Measurements from ENCODE around the gene PHC1. TPM values are rescaled to one million over a fixed set of nuclear protein-coding genes. Genes with fewer than 3 reads are reported as not detected.

Gene PHC1
- total RNA-seq, 4 donors from 2014 or later: 9.3 to 23.6 (median 15.3) TPM

GRCh38 chr12:8887285-8887715, 27.0 kb upstream of the PHC1 start:
- Histone ChIP-seq H3K4me3 (no peak overlapping the region), H3K9me3 (no peaks in the 10 kb centered on the region), H3K27me3 (no peaks in the 10 kb centered on the region), H3K36me3 (no peaks in the 10 kb centered on the region), H3K27ac (no peak overlapping the region), H3K4me1 (peaks cover 0 to 4% (median 0%) of the 10 kb centered on the region in 4 donors)
- DNase-seq: no peak
- WGBS, 2 donors (ENCODE audit: low coverage in 1 of 2): 87 to 88% methylated on average over 4 of the region's 4 CpGs
- intact Hi-C loops (cut with DNase I; ENCODE audit: low total_unique reads) (no loop called here), in situ Hi-C loops (cut with MboI; ENCODE audit: low pct_ligation_motif_present in 1 of 4, low pct_unique_long_range_greater_than_20kb in 1 of 4, low sequenced_read_pairs in 3 of 4) (loop anchor here in 3 of 4 donors (10.0 to 25.0 kb wide), 2 partner anchors 200 to 202 kb away; partner anchors contain the start of gene RIMKLB (in 2 of the 3))
- TF ChIP-seq POLR2AphosphoS5 (IDR thresholded peaks at IDR 0.05) (no peak), CTCF (IDR thresholded peaks at IDR 0.05) (no peak), POLR2A (IDR thresholded peaks at IDR 0.05) (no peak), EP300 (IDR thresholded peaks at IDR 0.05; ENCODE audit: low read depth) (no peak)

GRCh38 chr12:8890313-8891085, 23.8 kb upstream of the PHC1 start:
- in situ Hi-C loops (cut with MboI; ENCODE audit: low pct_ligation_motif_present in 1 of 4, low pct_unique_long_range_greater_than_20kb in 1 of 4, low sequenced_read_pairs in 3 of 4) (loop anchor here in 2 of 4 donors (25.0 kb wide), 1 partner anchor 203 kb away; the partner anchor contains the start of gene RIMKLB (in 2 of the 2)), intact Hi-C loops (cut with DNase I; ENCODE audit: low total_unique reads) (loop anchor here (5.0 kb wide), 1 partner anchor 208 kb away; no protein-coding TSS in a partner anchor)
- TF ChIP-seq CTCF (IDR thresholded peaks at IDR 0.05): peak; percentile 72 to 89 (median 85)
- TF ChIP-seq POLR2A (IDR thresholded peaks at IDR 0.05): no peak

GRCh38 chr12:8891976-8892375, 22.3 kb upstream of the PHC1 start:
- DNase-seq: no peak
- Histone ChIP-seq H3K4me3 (no peak overlapping the region), H3K4me1 (peaks cover 0 to 4% (median 0%) of the 10 kb centered on the region in 4 donors), H3K27me3 (no peaks in the 10 kb centered on the region), H3K36me3 (no peaks in the 10 kb centered on the region), H3K9me3 (no peaks in the 10 kb centered on the region), H3K27ac (no peak overlapping the region)
- 97 to 100% methylated on average over 3 of the region's 3 CpGs for WGBS, 2 donors (ENCODE audit: low coverage in 1 of 2)
- in situ Hi-C loops (cut with MboI; ENCODE audit: low pct_ligation_motif_present in 1 of 4, low pct_unique_long_range_greater_than_20kb in 1 of 4, low sequenced_read_pairs in 3 of 4) (loop anchor here in 2 of 4 donors (25.0 kb wide), 1 partner anchor 205 kb away; the partner anchor contains the start of gene RIMKLB (in 2 of the 2)), intact Hi-C loops (cut with DNase I; ENCODE audit: low total_unique reads) (loop anchor here (5.0 kb wide), 1 partner anchor 210 kb away; no protein-coding TSS in a partner anchor)
- TF ChIP-seq POLR2AphosphoS5 (IDR thresholded peaks at IDR 0.05) (no peak), EP300 (IDR thresholded peaks at IDR 0.05; ENCODE audit: low read depth) (no peak), POLR2A (IDR thresholded peaks at IDR 0.05) (no peak), CTCF (IDR thresholded peaks at IDR 0.05) (no peak)

More at GRCh38 chr12:8890313-8891085, 23.8 kb upstream of the PHC1 start:
- 31 to 35% methylated on average over 11 to 14 of the region's 14 CpGs for WGBS, 2 donors (ENCODE audit: low coverage in 1 of 2)
- Histone ChIP-seq H3K27ac (peak overlapping the region in 1 of 4 donors; percentile 40), H3K9me3 (no peaks in the 10 kb centered on the region), H3K27me3 (no peaks in the 10 kb centered on the region), H3K4me3 (peak overlapping the region; percentile 1 to 52 (median 31)), H3K36me3 (no peaks in the 10 kb centered on the region), H3K4me1 (peaks cover 0 to 4% (median 0%) of the 10 kb centered on the region in 4 donors)
- DNase-seq: peak; percentile 49

- H3K4me3 ChIP-seq: no peak overlapping the region
- DNase-seq: no peak
- H3K27me3 ChIP-seq: no peaks in the 10 kb centered on the region
- intact Hi-C loops (cut with DNase I; ENCODE audit: low total_unique reads): loop anchor here (5.0 kb wide), 1 partner anchor 212 kb away; no protein-coding TSS in a partner anchor
- H3K4me1 ChIP-seq: peaks cover 0 to 4% (median 0%) of the 10 kb centered on the region in 4 donors
- no peaks in the 10 kb centered on the region for H3K9me3 ChIP-seq
- TF ChIP-seq CTCF (IDR thresholded peaks at IDR 0.05): no peak
- no peak for TF ChIP-seq POLR2A (IDR thresholded peaks at IDR 0.05)
- no peak for TF ChIP-seq EP300 (IDR thresholded peaks at IDR 0.05; ENCODE audit: low read depth)
- TF ChIP-seq POLR2AphosphoS5 (IDR thresholded peaks at IDR 0.05): no peak
- H3K27ac ChIP-seq: no peak overlapping the region
- H3K36me3 ChIP-seq: no peaks in the 10 kb centered on the region
- in situ Hi-C loops (cut with MboI; ENCODE audit: low pct_ligation_motif_present in 1 of 4, low pct_unique_long_range_greater_than_20kb in 1 of 4, low sequenced_read_pairs in 3 of 4): loop anchor here in 2 of 4 donors (25.0 kb wide), 1 partner anchor 207 kb away; the partner anchor contains the start of gene RIMKLB (in 2 of the 2)
Observed at GRCh38 chr12:8894378-8894777, 19.9 kb upstream of the PHC1 start.

Data from transverse colon (tissue), 4 donors.